ENCODE measurements around the gene SUSD5. TPM values are rescaled to one million over a fixed set of nuclear protein-coding genes. Genes with fewer than 3 reads are reported as not detected.

Gene SUSD5
- total RNA-seq, 1 donor from 2014 or later = 0.80 TPM

- Histone ChIP-seq H3K27ac (replicated peaks) (no peak overlapping the region), H3K27me3 (ENCODE audit: low read depth) (no peaks in the 10 kb centered on the region), H3K36me3 (no peaks in the 10 kb centered on the region), H3K4me3 (no peak overlapping the region), H3K9me3 (replicated peaks) (peaks cover 7% of the 10 kb centered on the region), H3K4me1 (no peaks in the 10 kb centered on the region)
- no peak for DNase-seq
- TF ChIP-seq, protein P1, sequence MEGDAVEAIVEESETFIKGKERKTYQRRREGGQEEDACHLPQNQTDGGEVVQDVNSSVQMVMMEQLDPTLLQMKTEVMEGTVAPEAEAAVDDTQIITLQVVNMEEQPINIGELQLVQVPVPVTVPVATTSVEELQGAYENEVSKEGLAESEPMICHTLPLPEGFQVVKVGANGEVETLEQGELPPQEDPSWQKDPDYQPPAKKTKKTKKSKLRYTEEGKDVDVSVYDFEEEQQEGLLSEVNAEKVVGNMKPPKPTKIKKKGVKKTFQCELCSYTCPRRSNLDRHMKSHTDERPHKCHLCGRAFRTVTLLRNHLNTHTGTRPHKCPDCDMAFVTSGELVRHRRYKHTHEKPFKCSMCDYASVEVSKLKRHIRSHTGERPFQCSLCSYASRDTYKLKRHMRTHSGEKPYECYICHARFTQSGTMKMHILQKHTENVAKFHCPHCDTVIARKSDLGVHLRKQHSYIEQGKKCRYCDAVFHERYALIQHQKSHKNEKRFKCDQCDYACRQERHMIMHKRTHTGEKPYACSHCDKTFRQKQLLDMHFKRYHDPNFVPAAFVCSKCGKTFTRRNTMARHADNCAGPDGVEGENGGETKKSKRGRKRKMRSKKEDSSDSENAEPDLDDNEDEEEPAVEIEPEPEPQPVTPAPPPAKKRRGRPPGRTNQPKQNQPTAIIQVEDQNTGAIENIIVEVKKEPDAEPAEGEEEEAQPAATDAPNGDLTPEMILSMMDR (IDR thresholded peaks at IDR 0.05; ENCODE audit: borderline replicate concordance) = no peak
- intact Hi-C loops (cut with micrococcal nuclease) = no loop called here
Measured at GRCh38 chr3:33240261-33240660, 21.7 kb upstream of the SUSD5 start.

DNA sequence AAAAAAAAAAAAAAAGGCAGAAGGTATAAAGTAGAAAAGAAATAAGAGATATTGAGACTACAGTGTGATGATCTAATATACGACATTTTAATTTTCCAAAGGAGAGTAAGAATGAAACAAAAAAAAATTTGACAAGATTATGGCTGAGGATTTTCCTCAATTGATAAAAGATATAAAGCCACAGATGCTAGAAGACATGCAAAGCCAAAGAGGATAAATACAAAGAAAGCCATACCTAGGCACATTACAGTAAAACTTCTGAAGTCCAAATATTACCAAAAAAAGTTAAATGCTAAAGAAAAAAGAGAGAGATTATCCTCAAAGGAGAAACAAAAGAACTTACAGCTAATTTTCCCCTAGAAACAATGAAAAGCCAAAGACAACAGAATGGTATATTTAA, 20.3 kb upstream of the SUSD5 start:
- H3K4me1 ChIP-seq = no peaks in the 10 kb centered on the region
- H3K4me3 ChIP-seq = no peak overlapping the region
- TF ChIP-seq, protein P1 (IDR thresholded peaks at IDR 0.05; ENCODE audit: borderline replicate concordance) = no peak
- H3K9me3 ChIP-seq (replicated peaks) = peaks cover 7% of the 10 kb centered on the region
- no peak overlapping the region for H3K27ac ChIP-seq (replicated peaks)
- DNase-seq = no peak
- intact Hi-C loops (cut with micrococcal nuclease) = no loop called here
- no peaks in the 10 kb centered on the region for H3K27me3 ChIP-seq (ENCODE audit: low read depth)
- H3K36me3 ChIP-seq = no peaks in the 10 kb centered on the region

- Histone ChIP-seq H3K9me3 (replicated peaks) (peaks cover 7% of the 10 kb centered on the region), H3K27me3 (ENCODE audit: low read depth) (peaks cover 4% of the 10 kb centered on the region), H3K36me3 (no peaks in the 10 kb centered on the region), H3K4me1 (no peaks in the 10 kb centered on the region), H3K27ac (replicated peaks) (no peak overlapping the region), H3K4me3 (no peak overlapping the region)
- DNase-seq = no peak
- TF ChIP-seq, protein P1 (IDR thresholded peaks at IDR 0.05; ENCODE audit: borderline replicate concordance) = no peak
- intact Hi-C loops (cut with micrococcal nuclease) = no loop called here
Measured at GRCh38 chr3:33237439-33237838, 18.8 kb upstream of the SUSD5 start.

DNA sequence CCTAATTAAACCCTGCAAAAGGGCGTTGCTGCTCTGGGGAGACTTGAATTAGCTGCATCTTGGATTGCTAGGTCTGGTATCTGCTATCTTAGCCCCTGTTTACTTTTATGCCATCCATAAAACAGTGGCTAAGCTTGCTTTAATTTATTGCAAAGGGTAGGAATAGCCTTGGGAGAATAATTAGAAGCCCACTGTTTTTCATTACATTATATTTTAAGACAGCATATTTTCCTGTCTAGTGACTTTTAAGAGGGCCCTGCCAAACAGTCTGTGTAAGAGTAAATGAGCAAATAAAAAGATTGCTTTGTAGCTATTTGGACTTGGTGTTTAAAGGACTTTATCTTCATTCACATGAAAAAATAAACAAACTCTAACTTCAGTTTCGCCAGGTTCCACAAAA, 17.4 kb upstream of the SUSD5 start:
- Histone ChIP-seq H3K36me3 (no peaks in the 10 kb centered on the region), H3K4me1 (no peaks in the 10 kb centered on the region), H3K27ac (replicated peaks) (no peak overlapping the region), H3K4me3 (no peak overlapping the region), H3K9me3 (replicated peaks) (peaks cover 7% of the 10 kb centered on the region), H3K27me3 (ENCODE audit: low read depth) (peaks cover 7% of the 10 kb centered on the region)
- DNase-seq = no peak
- intact Hi-C loops (cut with micrococcal nuclease) = no loop called here
- TF ChIP-seq, protein P1 (IDR thresholded peaks at IDR 0.05; ENCODE audit: borderline replicate concordance) = no peak

DNA sequence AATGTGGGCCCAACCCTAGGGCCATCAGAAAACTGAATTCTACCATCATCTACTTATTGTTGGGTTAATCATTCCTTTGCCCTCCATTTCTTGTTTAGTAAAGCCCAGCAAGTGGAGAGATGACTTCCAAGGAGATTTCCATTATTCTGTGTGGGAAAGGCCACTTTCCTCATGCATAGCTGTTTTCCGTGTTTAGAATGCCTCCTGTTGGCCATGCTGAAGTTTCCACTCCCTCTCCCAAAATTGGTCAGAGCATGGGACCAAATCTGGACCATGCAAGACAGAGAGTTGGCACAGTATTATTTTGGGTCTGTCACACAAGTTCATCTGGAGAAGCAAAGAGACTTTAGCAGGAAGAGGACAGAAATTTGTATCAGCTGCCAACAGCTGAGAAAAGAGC, 15.3 kb upstream of the SUSD5 start:
- TF ChIP-seq, protein P1 (IDR thresholded peaks at IDR 0.05; ENCODE audit: borderline replicate concordance) = no peak
- no peaks in the 10 kb centered on the region for H3K36me3 ChIP-seq
- no peak overlapping the region for H3K4me3 ChIP-seq
- H3K27ac ChIP-seq (replicated peaks) = no peak overlapping the region
- no peaks in the 10 kb centered on the region for H3K4me1 ChIP-seq
- no peaks in the 10 kb centered on the region for H3K9me3 ChIP-seq (replicated peaks)
- peaks cover 12% of the 10 kb centered on the region for H3K27me3 ChIP-seq (ENCODE audit: low read depth)
- no peak for DNase-seq
- intact Hi-C loops (cut with micrococcal nuclease) = no loop called here

Data from left ventricle myocardium inferior (tissue), 1 donor.